Nucleus accumbens (tissue), 56 donors: ENCODE results near the gene GRK3.

ENCODE experiments used
- DNase-seq, 56 donors: peaks; one replicate each; lab custom pipeline; 2025; lab: John Stamatoyannopoulos, UW

The GRK3 gene

GRCh38 chr22:25775531-25775930, 211.1 kb downstream of the GRK3 start:
- DNase-seq: no peak

- no peak for DNase-seq
Measured at GRCh38 chr22:25777411-25777810, 212.9 kb downstream of the GRK3 start.

GRCh38 chr22:25777870-25778269, 213.4 kb downstream of the GRK3 start:
- DNase-seq: no peak
